Measurements from ENCODE around the gene CAMK1D. TPM values are rescaled to one million over a fixed set of nuclear protein-coding genes. Genes with fewer than 3 reads are reported as not detected.

The CAMK1D gene
- total RNA-seq, 1 donor from 2014 or later, result 58.8 TPM

DNA sequence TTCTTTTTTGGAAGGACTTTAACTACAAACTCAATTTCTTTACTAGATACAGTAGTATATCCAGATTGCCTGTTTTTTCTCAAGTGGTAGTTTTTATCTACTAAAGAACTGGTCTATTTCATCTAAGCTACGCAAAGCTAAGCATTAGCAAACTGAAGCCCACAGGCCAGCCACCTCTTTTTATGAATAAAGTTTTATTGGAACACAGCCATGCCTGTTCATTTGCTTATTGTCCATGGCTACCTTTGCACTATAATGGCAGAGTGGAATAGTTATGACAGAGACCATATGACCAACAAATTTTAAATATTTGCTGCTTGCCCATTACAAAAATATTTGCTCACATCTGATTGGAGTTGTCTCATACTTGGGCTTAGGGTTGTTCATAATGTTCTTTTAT is 168.7 kb downstream of the CAMK1D start:
- Mint-ChIP-seq H3K27me3 (no peaks in the 10 kb centered on the region), H3K27ac (no peak overlapping the region), H3K36me3 (ENCODE audit: low read depth) (peaks cover 4% of the 10 kb centered on the region), H3K4me1 (peaks cover 35% of the 10 kb centered on the region), H3K4me3 (no peak overlapping the region), H3K9me3 (peaks cover 4% of the 10 kb centered on the region)
- ATAC-seq (ENCODE audit: low read depth) (no peak), DNase-seq (no peak)
- intact Hi-C loops (cut with micrococcal nuclease), result no loop called here
- ChIA-PET POLR2A (no interaction called here), CTCF (no interaction called here)
- TF ChIP-seq, protein P1, sequence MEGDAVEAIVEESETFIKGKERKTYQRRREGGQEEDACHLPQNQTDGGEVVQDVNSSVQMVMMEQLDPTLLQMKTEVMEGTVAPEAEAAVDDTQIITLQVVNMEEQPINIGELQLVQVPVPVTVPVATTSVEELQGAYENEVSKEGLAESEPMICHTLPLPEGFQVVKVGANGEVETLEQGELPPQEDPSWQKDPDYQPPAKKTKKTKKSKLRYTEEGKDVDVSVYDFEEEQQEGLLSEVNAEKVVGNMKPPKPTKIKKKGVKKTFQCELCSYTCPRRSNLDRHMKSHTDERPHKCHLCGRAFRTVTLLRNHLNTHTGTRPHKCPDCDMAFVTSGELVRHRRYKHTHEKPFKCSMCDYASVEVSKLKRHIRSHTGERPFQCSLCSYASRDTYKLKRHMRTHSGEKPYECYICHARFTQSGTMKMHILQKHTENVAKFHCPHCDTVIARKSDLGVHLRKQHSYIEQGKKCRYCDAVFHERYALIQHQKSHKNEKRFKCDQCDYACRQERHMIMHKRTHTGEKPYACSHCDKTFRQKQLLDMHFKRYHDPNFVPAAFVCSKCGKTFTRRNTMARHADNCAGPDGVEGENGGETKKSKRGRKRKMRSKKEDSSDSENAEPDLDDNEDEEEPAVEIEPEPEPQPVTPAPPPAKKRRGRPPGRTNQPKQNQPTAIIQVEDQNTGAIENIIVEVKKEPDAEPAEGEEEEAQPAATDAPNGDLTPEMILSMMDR (IDR thresholded peaks at IDR 0.05), result no peak

DNA sequence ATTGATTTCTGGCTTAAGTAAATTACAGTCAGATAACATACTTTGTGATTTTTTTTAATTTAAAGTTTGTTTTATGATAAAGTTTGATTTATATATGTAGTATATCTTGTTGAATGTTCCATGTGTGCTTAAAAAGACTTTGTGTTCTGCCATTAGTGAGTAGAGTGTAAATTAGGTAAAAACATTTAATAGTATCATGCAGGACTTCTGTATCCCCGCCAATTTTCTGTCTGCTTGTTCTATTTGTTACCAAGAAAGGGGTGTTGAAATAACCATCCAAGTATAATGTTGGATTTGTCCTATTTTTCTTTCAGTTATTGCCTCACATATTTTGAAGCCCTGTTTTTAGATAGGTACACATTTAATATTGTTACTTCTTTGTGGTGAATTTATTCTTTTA is 172.1 kb downstream of the CAMK1D start:
- no peak for DNase-seq
- CTCF ChIA-PET, result no interaction called here
- peaks cover 9% of the 10 kb centered on the region for H3K9me3 Mint-ChIP-seq
- intact Hi-C loops (cut with micrococcal nuclease), result no loop called here
- peaks cover 13% of the 10 kb centered on the region for H3K36me3 Mint-ChIP-seq (ENCODE audit: low read depth)
- POLR2A ChIA-PET, result interaction anchor here (0.7 kb wide), 1 partner anchor 8 kb away, joined by 3 read pairs; no protein-coding TSS in a partner anchor
- TF ChIP-seq, protein P1 (IDR thresholded peaks at IDR 0.05), result no peak
- H3K4me3 Mint-ChIP-seq, result no peak overlapping the region
- no peak for ATAC-seq (ENCODE audit: low read depth)
- H3K27me3 Mint-ChIP-seq, result no peaks in the 10 kb centered on the region
- peaks cover 25% of the 10 kb centered on the region for H3K4me1 Mint-ChIP-seq
- no peak overlapping the region for H3K27ac Mint-ChIP-seq

DNA sequence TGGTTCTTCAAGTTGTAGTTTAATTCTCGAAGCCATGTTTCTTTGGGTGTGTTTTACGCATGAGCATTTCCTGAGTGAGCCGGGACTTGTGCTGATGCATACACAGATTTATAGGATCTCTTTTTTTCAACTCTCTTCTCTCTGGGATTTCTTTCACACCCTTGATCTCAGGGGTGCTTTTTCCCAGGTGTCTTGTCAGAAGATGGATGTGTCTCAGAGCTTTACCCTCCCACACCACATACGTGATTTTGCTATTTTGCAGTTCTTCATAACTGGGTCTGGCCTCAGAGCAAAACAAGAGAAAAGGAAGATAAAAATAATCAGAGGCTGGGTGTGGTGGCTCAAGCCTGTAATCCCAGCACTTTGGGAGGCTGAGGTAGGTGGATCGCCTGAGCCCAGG is 177.0 kb downstream of the CAMK1D start:
- TF ChIP-seq, protein P1 (IDR thresholded peaks at IDR 0.05), result no peak
- no peak for DNase-seq
- ChIA-PET POLR2A (no interaction called here), CTCF (no interaction called here)
- no peak for ATAC-seq (ENCODE audit: low read depth)
- no peaks in the 10 kb centered on the region for H3K27me3 Mint-ChIP-seq
- peaks cover 16% of the 10 kb centered on the region for H3K36me3 Mint-ChIP-seq (ENCODE audit: low read depth)
- H3K4me1 Mint-ChIP-seq, result peaks cover 31% of the 10 kb centered on the region
- no peak overlapping the region for H3K27ac Mint-ChIP-seq
- H3K4me3 Mint-ChIP-seq, result no peak overlapping the region
- H3K9me3 Mint-ChIP-seq, result peaks cover 7% of the 10 kb centered on the region
- intact Hi-C loops (cut with micrococcal nuclease), result no loop called here

DNA sequence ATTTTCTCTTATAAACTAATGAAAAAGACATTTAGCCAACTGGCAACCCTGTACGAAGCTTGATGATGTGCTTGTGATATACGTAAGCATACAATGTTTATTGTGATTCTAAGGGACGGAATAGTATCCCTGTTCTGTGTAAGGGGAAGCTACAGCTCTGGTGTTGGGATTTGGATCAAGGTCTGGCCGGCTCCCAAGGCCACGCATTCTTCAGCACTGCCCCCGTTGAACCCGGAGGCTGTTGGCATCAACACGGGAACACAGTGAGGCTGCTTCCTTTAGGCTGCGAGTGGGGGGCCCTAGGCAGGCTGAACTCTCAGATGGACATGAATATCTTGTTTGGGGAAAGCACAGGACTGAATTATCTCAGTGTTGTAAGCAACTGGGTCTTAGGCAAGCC is 180.6 kb downstream of the CAMK1D start:
- peaks cover 27% of the 10 kb centered on the region for H3K36me3 Mint-ChIP-seq (ENCODE audit: low read depth)
- TF ChIP-seq, protein P1 (IDR thresholded peaks at IDR 0.05), result no peak
- intact Hi-C loops (cut with micrococcal nuclease), result no loop called here
- no peak overlapping the region for H3K4me3 Mint-ChIP-seq
- ATAC-seq (ENCODE audit: low read depth) (no peak), DNase-seq (no peak)
- no peak overlapping the region for H3K27ac Mint-ChIP-seq
- H3K4me1 Mint-ChIP-seq, result peaks cover 38% of the 10 kb centered on the region
- ChIA-PET CTCF (no interaction called here), POLR2A (no interaction called here)
- peaks cover 8% of the 10 kb centered on the region for H3K9me3 Mint-ChIP-seq
- no peaks in the 10 kb centered on the region for H3K27me3 Mint-ChIP-seq

DNA sequence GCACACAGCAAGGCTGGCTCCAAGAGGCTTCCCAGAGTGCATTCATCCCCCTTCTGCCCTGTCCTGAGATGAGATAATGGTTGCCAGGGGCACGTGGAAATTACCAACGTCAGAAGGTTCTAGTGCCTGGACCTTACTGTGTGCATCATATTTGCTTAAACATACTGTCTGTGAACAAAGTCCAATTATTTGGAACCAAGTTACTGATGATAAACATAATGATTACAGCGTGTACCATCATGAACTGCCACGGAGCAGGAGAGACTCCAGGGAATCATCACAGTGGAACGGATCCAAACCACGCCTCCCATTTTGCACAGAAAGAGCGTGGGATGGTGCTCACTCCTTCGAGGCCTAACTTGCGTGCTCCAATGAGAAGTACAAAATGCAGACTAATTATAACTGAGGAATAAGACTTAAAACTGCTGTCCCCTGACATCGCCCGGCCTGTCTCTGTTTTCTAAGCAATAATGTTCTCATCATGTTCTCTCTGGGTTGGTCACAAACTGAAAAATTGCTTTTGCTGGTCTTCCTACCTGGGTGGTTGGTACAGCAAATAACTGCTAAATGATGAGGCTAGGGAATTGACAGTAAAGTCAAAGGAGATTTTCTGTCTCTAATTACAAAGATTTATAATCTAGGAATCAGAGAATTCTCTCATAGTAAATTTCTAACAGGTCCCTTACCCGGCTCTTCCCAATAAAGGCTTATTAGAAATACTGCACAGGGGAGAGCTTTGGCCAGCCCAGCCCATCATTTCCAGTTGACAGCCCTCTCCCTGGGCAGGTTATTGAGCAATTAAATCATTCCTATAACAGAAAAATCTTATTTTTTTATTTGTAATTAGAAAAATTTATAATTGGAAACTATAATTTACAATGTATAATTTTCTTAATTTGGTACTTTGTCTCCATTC is 182.2 kb downstream of the CAMK1D start:
- H3K9me3 Mint-ChIP-seq, result peaks cover 5% of the 10 kb centered on the region
- ChIA-PET POLR2A (no interaction called here), CTCF (no interaction called here)
- TF ChIP-seq, protein P1 (IDR thresholded peaks at IDR 0.05), result no peak
- ATAC-seq (ENCODE audit: low read depth), result no peak
- H3K4me1 Mint-ChIP-seq, result peaks cover 39% of the 10 kb centered on the region
- H3K27me3 Mint-ChIP-seq, result no peaks in the 10 kb centered on the region
- intact Hi-C loops (cut with micrococcal nuclease), result no loop called here
- H3K36me3 Mint-ChIP-seq (ENCODE audit: low read depth), result peaks cover 22% of the 10 kb centered on the region
- DNase-seq, result no peak
- no peak overlapping the region for H3K4me3 Mint-ChIP-seq
- no peak overlapping the region for H3K27ac Mint-ChIP-seq

Measured in activated B cell treated with CpG ODN at 0.5 μM for 24 hours (primary cell).